ENCODE measurements around the gene PCYT2.

GRCh38 chr17:81917565-81918332, 6.5 kb upstream of the PCYT2 start, which contains the start of gene SIRT7:
- TF ChIP-seq CTCF (conservative IDR thresholded peaks at IDR 0.05 in 1 of 2, IDR thresholded peaks at IDR 0.05 in 1 of 2; ENCODE audit: low read depth in 1 of 2, low read length in 2 of 2) (no peak), EZH2 (IDR thresholded peaks at IDR 0.05; ENCODE audit: low read length, missing control alignments) (no peak)
